ENCODE data around the gene NSD2. TPM values are rescaled to one million over a fixed set of nuclear protein-coding genes. Genes with fewer than 3 reads are reported as not detected.
"Not testable (repeated sequence)": the region's sequence is repeated elsewhere in the genome, so short reads cannot be mapped to it uniquely, and the experiment has no call there.

The NSD2 gene
- total and polyA plus RNA-seq, 2 donors (not counting 1 experiment from before 2014, with no cell fraction given): 14.2 to 64.8 TPM

GRCh38 chr4:2031161-2031560 is 160.0 kb downstream of the NSD2 start:
- H3K36me3 ChIP-seq (replicated peaks in 1 of 2; ENCODE audit: control extremely low read depth in 1 of 2, control insufficient read depth in 1 of 2, extremely low read depth in 1 of 2, insufficient read depth in 2 of 2, low read length in 1 of 2); H3K4me1 ChIP-seq (ENCODE audit: control insufficient read depth in 2 of 2, insufficient read depth in 2 of 2, low read length in 2 of 2); H2AFZ ChIP-seq (ENCODE audit: insufficient read depth, low read depth, low read length, poor library complexity, severe bottlenecking); H3K27ac ChIP-seq (ENCODE audit: low read length in 2 of 2); ATAC-seq (ENCODE audit: low read depth); H3K4me3 ChIP-seq (ENCODE audit: control extremely low read depth in 1 of 5, extremely low read depth in 1 of 5, insufficient read depth in 1 of 5, low read depth in 2 of 5, low read length in 4 of 5); H3K27ac Mint-ChIP-seq; H3K4me3 Mint-ChIP-seq; POLR2A ChIA-PET; H4K20me1 ChIP-seq (ENCODE audit: control insufficient read depth, insufficient read depth, low read length, poor library complexity, severe bottlenecking); H3K9ac ChIP-seq (ENCODE audit: low read length); H3K79me2 ChIP-seq (ENCODE audit: control insufficient read depth, insufficient read depth, low read length); intact Hi-C loops (cut with micrococcal nuclease); H3K4me2 ChIP-seq (replicated peaks; ENCODE audit: low read depth, low read length, poor library complexity, severe bottlenecking); H3K9me3 ChIP-seq (ENCODE audit: control extremely low read depth in 1 of 3, control insufficient read depth in 2 of 3, insufficient read depth in 1 of 3, low read length in 2 of 3); DNase-seq; H3K4me1 Mint-ChIP-seq; H3K9me3 Mint-ChIP-seq (ENCODE audit: insufficient read depth); CTCF ChIA-PET: not testable (repeated sequence)
- H3K27me3 ChIP-seq (replicated peaks in 1 of 4; ENCODE audit: control extremely low read depth in 1 of 4, control insufficient read depth in 3 of 4, insufficient read depth in 4 of 4, low read length in 3 of 4): peaks cover 0 to 20% (median 2%) of the 10 kb centered on the region in 4 experiments
- peaks cover 60% of the 10 kb centered on the region for H3K27me3 Mint-ChIP-seq

Small RNA genes within 50 kb of the gene (small RNA-seq; reads per million reads assigned to genes)
- 132 reads per million, percentile 95 among the genes with 10 or more reads in this experiment for gene SCARNA22 (ENCODE audit: insufficient read length, low read depth, low replicate concordance)

Other genes with a start within 250 kb of the NSD2 start
- 1.8 and 4.2 TPM in 2 replicates for gene FAM53A, start 187.1 kb upstream of the NSD2 start, total RNA-seq
- gene FAM53A, start 187.1 kb upstream of the NSD2 start, polyA plus RNA-seq: 2.2 and 3.2 TPM in 2 replicates
- 31.8 and 33.9 TPM in 2 replicates for gene SLBP, start 159.1 kb upstream of the NSD2 start, total RNA-seq
- gene SLBP, start 159.1 kb upstream of the NSD2 start, polyA plus RNA-seq: 19.4 and 30.7 TPM in 2 replicates
- gene TMEM129, start 150.1 kb upstream of the NSD2 start, total RNA-seq: 41.0 and 41.9 TPM in 2 replicates
- 43.6 and 76.5 TPM in 2 replicates for gene TMEM129, start 150.1 kb upstream of the NSD2 start, polyA plus RNA-seq
- 47.9 and 54.5 TPM in 2 replicates for gene TACC3, start 149.9 kb upstream of the NSD2 start, total RNA-seq
- 29.5 and 38.1 TPM in 2 replicates for gene TACC3, start 149.9 kb upstream of the NSD2 start, polyA plus RNA-seq
- gene FGFR3, start 78.1 kb upstream of the NSD2 start, total RNA-seq: not detected in 2 replicates
- not detected in 2 replicates for gene FGFR3, start 78.1 kb upstream of the NSD2 start, polyA plus RNA-seq
- gene LETM1, start 15.2 kb upstream of the NSD2 start, total RNA-seq: 44.8 and 45.1 TPM in 2 replicates
- gene LETM1, start 15.2 kb upstream of the NSD2 start, polyA plus RNA-seq: 28.5 and 34.3 TPM in 2 replicates
- gene NELFA, start 137.6 kb downstream of the NSD2 start, total RNA-seq: 60.7 and 63.5 TPM in 2 replicates
- 39.6 and 42.8 TPM in 2 replicates for gene NELFA, start 137.6 kb downstream of the NSD2 start, polyA plus RNA-seq
- gene NAT8L, start 187.9 kb downstream of the NSD2 start, total RNA-seq: 0.25 and 0.34 TPM in 2 replicates
- 0.03 TPM in 1 of 2 replicates, not detected in the other for gene NAT8L, start 187.9 kb downstream of the NSD2 start, polyA plus RNA-seq